H9 (cell line): ENCODE data around the gene XCR1. TPM values are rescaled to one million over a fixed set of nuclear protein-coding genes. Genes with fewer than 3 reads are reported as not detected.
A peak's percentile ranks its signal among the peaks of the same experiment; 100 is the strongest.

Experiments
- DNase-seq: peaks from one replicate; pipeline ENCODE4 v3.0.0-alpha.2; 2017
- H2AFZ ChIP-seq: one replicate; pipeline ENCODE4 v1.6.1; 2013; ENCODE audit warnings: mild to moderate bottlenecking, low read length, control low read depth, moderate library complexity
- H2AK5ac ChIP-seq: 2 replicates; pipeline ENCODE4 v1.6.1; 2013; ENCODE audit warnings: low read length, control low read depth, mixed read lengths; ENCODE audit not compliant: insufficient read length
- H2BK120ac ChIP-seq: one replicate; pipeline ENCODE4 v1.6.1; 2013; ENCODE audit warnings: low read depth, mild to moderate bottlenecking, low read length, control low read depth, inconsistent platforms; ENCODE audit not compliant: poor library complexity, severe bottlenecking
- H2BK12ac ChIP-seq: 2 replicates; pipeline ENCODE4 v1.6.1; 2013; ENCODE audit warnings: low read length, control low read depth, mixed read lengths, low read depth; ENCODE audit not compliant: insufficient read length
- H2BK15ac ChIP-seq: 2 replicates; pipeline ENCODE4 v1.6.1; 2013; ENCODE audit warnings: low read depth, low read length, control low read depth
- H2BK20ac ChIP-seq: one replicate; pipeline ENCODE4 v1.6.1; 2013; ENCODE audit warnings: low read depth, mild to moderate bottlenecking, low read length, control low read depth, inconsistent platforms; ENCODE audit not compliant: poor library complexity, severe bottlenecking
- H2BK5ac ChIP-seq: 2 replicates; pipeline ENCODE4 v1.6.1; 2013; ENCODE audit warnings: low read length, control low read depth, mixed read lengths; ENCODE audit not compliant: insufficient read length
- H3K14ac ChIP-seq: 2 replicates; pipeline ENCODE4 v1.6.1; 2013; ENCODE audit warnings: low read length, control low read depth; ENCODE audit not compliant: insufficient read depth
- H3K18ac ChIP-seq: 2 replicates; pipeline ENCODE4 v1.6.1; 2013; ENCODE audit warnings: low read depth, mild to moderate bottlenecking, mixed read lengths, low read length, control low read depth; ENCODE audit not compliant: insufficient read length
- H3K23ac ChIP-seq: 2 replicates; pipeline ENCODE4 v1.6.1; 2013; ENCODE audit warnings: low read length, control low read depth, mixed read lengths, low read depth; ENCODE audit not compliant: insufficient read length
- H3K23me2 ChIP-seq: 2 replicates; pipeline ENCODE4 v1.6.1; 2013; ENCODE audit warnings: low read depth, mild to moderate bottlenecking, mixed read lengths, low read length, control low read depth; ENCODE audit not compliant: insufficient read length, poor library complexity, severe bottlenecking
- H3K27ac ChIP-seq: 2 replicates; pipeline ENCODE4 v1.5.1; 2013; ENCODE audit warnings: low read length, control low read depth, mixed read lengths, low read depth; ENCODE audit not compliant: insufficient read length
- H3K27me3 ChIP-seq: 2 replicates; pipeline ENCODE4 v1.6.1; 2013; ENCODE audit warnings: low read length, control low read depth, inconsistent platforms; ENCODE audit not compliant: insufficient read depth
- H3K4ac ChIP-seq: 2 replicates; pipeline ENCODE4 v1.6.1; 2013; ENCODE audit warnings: low read depth, mild to moderate bottlenecking, control low read depth, inconsistent platforms, low read length, moderate library complexity
- H3K4me1 ChIP-seq: 2 replicates; pipeline ENCODE4 v1.6.1; 2013; ENCODE audit warnings: low read length, control low read depth, inconsistent platforms; ENCODE audit not compliant: insufficient read depth
- H3K4me2 ChIP-seq: 2 replicates; pipeline ENCODE4 v1.6.1; 2013; ENCODE audit warnings: low read length, control low read depth, mixed read lengths; ENCODE audit not compliant: insufficient read length, insufficient read depth
- H3K56ac ChIP-seq: 2 replicates; pipeline ENCODE4 v1.6.1; 2013; ENCODE audit warnings: low read depth, mild to moderate bottlenecking, mixed read lengths, low read length, control low read depth; ENCODE audit not compliant: insufficient read length
- H3K79me1 ChIP-seq: 2 replicates; pipeline ENCODE4 v1.6.1; 2013; ENCODE audit warnings: low read depth, mild to moderate bottlenecking, moderate library complexity, low read length, control low read depth, inconsistent platforms; ENCODE audit not compliant: insufficient read depth, poor library complexity, severe bottlenecking
- H3K79me2 ChIP-seq: 2 replicates; pipeline ENCODE4 v1.6.1; 2013; ENCODE audit warnings: low read length, control low read depth, inconsistent platforms; ENCODE audit not compliant: insufficient read depth
- H3K9ac ChIP-seq: 2 replicates; pipeline ENCODE4 v1.6.1; 2013; ENCODE audit warnings: low read length, control low read depth, mixed read lengths; ENCODE audit not compliant: insufficient read length; ENCODE audit errors: extremely low read depth
- H3K9me3 ChIP-seq: one replicate; pipeline ENCODE4 v1.6.1; 2013; ENCODE audit warnings: low read depth, low read length, inconsistent platforms; ENCODE audit not compliant: control insufficient read depth
- H3T11ph ChIP-seq: one replicate; pipeline ENCODE4 v1.6.1; 2013; ENCODE audit warnings: mild to moderate bottlenecking, low read length, control low read depth, inconsistent platforms
- H4K20me1 ChIP-seq: one replicate; pipeline ENCODE4 v1.6.1; 2013; ENCODE audit not compliant: control insufficient read depth, insufficient read length, insufficient read depth
- H4K5ac ChIP-seq: 2 replicates; pipeline ENCODE4 v1.6.1; 2013; ENCODE audit warnings: low read depth, mild to moderate bottlenecking, mixed read lengths, low read length, control low read depth; ENCODE audit not compliant: insufficient read length
- H4K8ac ChIP-seq: replicated peaks from 2 replicates; pipeline ENCODE4 v1.6.1; 2013; ENCODE audit warnings: low read length, control low read depth, mixed read lengths, low read depth; ENCODE audit not compliant: insufficient read length
- H4K91ac ChIP-seq: 2 replicates; pipeline ENCODE4 v1.6.1; 2013; ENCODE audit warnings: low read depth, mild to moderate bottlenecking, moderate library complexity, mixed read lengths, low read length, control low read depth; ENCODE audit not compliant: insufficient read length
- H3K27ac Mint-ChIP-seq, 3 experiments: 2 replicates in 2 of 3; 3 replicates in 1 of 3; pipeline ENCODE4 v1.8.0; 2020 to 2021; ENCODE audit warnings: mixed read lengths in 3 of 3, mild to moderate bottlenecking in 1 of 3, moderate library complexity in 1 of 3
- H3K27me3 Mint-ChIP-seq: 2 replicates; pipeline ENCODE4 v1.8.0; 2021; ENCODE audit warnings: low read depth, mild to moderate bottlenecking, moderate library complexity, mixed read lengths
- H3K36me3 Mint-ChIP-seq, 3 experiments: 2 replicates in 2 of 3; 3 replicates in 1 of 3; pipeline ENCODE4 v1.8.0; 2020 to 2021; ENCODE audit warnings: low read depth in 3 of 3, mixed read lengths in 3 of 3; ENCODE audit not compliant: insufficient read depth in 1 of 3
- H3K4me1 Mint-ChIP-seq, 2 experiments: 2 replicates each; pipeline ENCODE4 v1.8.0; 2020; ENCODE audit warnings: mixed read lengths in 2 of 2
- H3K4me3 Mint-ChIP-seq, 2 experiments: 2 replicates in 1 of 2; 3 replicates in 1 of 2; pipeline ENCODE4 v1.8.0; 2020 to 2021; ENCODE audit warnings: mild to moderate bottlenecking in 2 of 2, mixed read lengths in 2 of 2, moderate library complexity in 1 of 2
- H3K9me3 Mint-ChIP-seq, 2 experiments: 2 replicates in 1 of 2; 3 replicates in 1 of 2; pipeline ENCODE4 v1.8.0; 2020; ENCODE audit warnings: mild to moderate bottlenecking in 2 of 2, mixed read lengths in 2 of 2, moderate library complexity in 1 of 2
- WGBS: extraction: QIAGEN DNeasy Blood & Tissue Kit; methylation state at CpG from one replicate; pipeline ENCODE4 v1.1.7; 2013; ENCODE audit warnings: missing lambda C conversion rate, low lambda C conversion rate, mixed read lengths; ENCODE audit not compliant: insufficient read length; ENCODE audit errors: extremely low coverage; 5-methylcytosine and 5-hydroxymethylcytosine counted together
- total RNA-seq: library from RNA; stranded (reverse); gene quantifications from 2 replicates; pipeline ENCODE4 v1.2.1, GENCODE V29; 2021
- TF ChIP-seq, protein P1 (sequence below): fragments of 200-600 bp; sonication (generic); conservative IDR thresholded peaks from 3 replicates; pipeline ENCODE4 v1.8.0; 2021; ENCODE audit warnings: antibody characterized with exemption, mild to moderate bottlenecking

XCR1 gene
- total RNA-seq, 1 experiment from 2014 or later = not detected

DNA sequence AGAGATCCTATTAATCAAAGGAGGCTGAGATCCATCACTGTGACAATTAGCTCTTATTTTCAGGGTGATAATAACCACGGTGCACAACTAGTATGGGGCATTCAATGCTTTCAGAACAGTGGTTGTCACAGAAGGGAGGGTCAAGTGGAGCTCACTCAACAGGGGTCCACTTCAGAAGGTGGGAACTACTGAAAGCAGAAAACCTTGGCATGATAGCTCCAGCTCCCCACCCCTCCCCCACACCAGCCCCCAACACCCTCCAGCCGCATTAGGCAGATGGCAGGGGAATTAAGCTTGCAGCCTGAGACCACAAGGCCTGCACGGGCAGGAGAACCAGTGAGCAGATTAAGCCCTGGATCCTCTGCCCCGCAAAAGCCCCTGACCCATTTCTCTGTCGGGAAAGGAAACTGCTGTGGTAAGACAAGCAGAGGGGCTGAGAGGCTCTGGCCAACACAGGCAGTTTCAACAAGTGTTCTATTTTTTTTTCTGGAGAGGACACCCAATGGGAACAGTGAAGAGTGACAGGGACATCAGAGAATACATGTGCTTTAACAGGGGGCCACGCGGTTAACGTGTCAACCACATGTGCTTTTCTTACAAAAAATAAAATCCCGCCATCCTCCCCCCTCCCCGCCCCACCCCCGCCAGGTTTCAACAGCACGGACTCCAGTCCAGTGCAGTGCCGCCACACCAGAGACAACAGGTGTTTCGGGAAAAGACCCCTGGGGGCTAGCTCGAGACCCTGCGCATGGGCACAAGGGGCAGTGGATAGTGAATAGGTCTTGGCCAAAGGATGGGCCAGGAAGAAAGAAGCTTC lies 32.7 kb downstream of the XCR1 start:
- H4K91ac ChIP-seq = no peak overlapping the region
- H2BK15ac ChIP-seq = no peak overlapping the region
- no peak overlapping the region for H3T11ph ChIP-seq
- peak overlapping the region; percentile 47 for H3K9ac ChIP-seq
- no peak overlapping the region for H3K18ac ChIP-seq
- peaks cover 13% of the 10 kb centered on the region for H3K27me3 Mint-ChIP-seq
- peak overlapping the region; percentile 77 for H3K4me2 ChIP-seq
- no peak overlapping the region for H3K27ac ChIP-seq
- no peaks in the 10 kb centered on the region for H3K27me3 ChIP-seq
- H4K5ac ChIP-seq = no peak overlapping the region
- H3K9me3 Mint-ChIP-seq = no peaks in the 10 kb centered on the region
- H3K9me3 ChIP-seq = no peaks in the 10 kb centered on the region
- H2BK120ac ChIP-seq = no peak overlapping the region
- H3K36me3 Mint-ChIP-seq = peaks cover 0 to 3% (median 0%) of the 10 kb centered on the region in 3 experiments; a peak in 1 of 7 replicates
- no peak overlapping the region for H3K4ac ChIP-seq
- WGBS = no CpG with 5 or more reads among the region's 16 CpGs
- peak overlapping the region in 2 of 3 experiments; percentile 74 to 78; a peak in 3 of 7 replicates for H3K27ac Mint-ChIP-seq
- peaks cover 24 to 27% of the 10 kb centered on the region in 2 experiments for H3K4me1 Mint-ChIP-seq
- H3K23me2 ChIP-seq = peaks cover 3% of the 10 kb centered on the region
- H2BK12ac ChIP-seq = no peak overlapping the region
- no peak overlapping the region for H2AK5ac ChIP-seq
- H3K14ac ChIP-seq = no peak overlapping the region
- peak; percentile 48 for DNase-seq
- no peak overlapping the region for H3K56ac ChIP-seq
- H2BK5ac ChIP-seq = no peak overlapping the region
- no peak overlapping the region for H3K23ac ChIP-seq
- no peak overlapping the region for H2BK20ac ChIP-seq
- no peaks in the 10 kb centered on the region for H4K20me1 ChIP-seq
- peaks cover 13% of the 10 kb centered on the region; the same call in 1 of the 2 replicates for H3K4me1 ChIP-seq
- H3K79me1 ChIP-seq = no peaks in the 10 kb centered on the region
- H2AFZ ChIP-seq = no peak overlapping the region
- no peak overlapping the region for H4K8ac ChIP-seq
- H3K79me2 ChIP-seq = peaks cover 2% of the 10 kb centered on the region; the same call in 1 of the 2 replicates
- peak overlapping the region; percentile 83 to 88 for H3K4me3 Mint-ChIP-seq
- TF ChIP-seq, protein P1, sequence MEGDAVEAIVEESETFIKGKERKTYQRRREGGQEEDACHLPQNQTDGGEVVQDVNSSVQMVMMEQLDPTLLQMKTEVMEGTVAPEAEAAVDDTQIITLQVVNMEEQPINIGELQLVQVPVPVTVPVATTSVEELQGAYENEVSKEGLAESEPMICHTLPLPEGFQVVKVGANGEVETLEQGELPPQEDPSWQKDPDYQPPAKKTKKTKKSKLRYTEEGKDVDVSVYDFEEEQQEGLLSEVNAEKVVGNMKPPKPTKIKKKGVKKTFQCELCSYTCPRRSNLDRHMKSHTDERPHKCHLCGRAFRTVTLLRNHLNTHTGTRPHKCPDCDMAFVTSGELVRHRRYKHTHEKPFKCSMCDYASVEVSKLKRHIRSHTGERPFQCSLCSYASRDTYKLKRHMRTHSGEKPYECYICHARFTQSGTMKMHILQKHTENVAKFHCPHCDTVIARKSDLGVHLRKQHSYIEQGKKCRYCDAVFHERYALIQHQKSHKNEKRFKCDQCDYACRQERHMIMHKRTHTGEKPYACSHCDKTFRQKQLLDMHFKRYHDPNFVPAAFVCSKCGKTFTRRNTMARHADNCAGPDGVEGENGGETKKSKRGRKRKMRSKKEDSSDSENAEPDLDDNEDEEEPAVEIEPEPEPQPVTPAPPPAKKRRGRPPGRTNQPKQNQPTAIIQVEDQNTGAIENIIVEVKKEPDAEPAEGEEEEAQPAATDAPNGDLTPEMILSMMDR = no peak
